Activated T-helper 1 cell treated with anti-CD3 and anti-CD28 coated beads, Interleukin-2, amount 50 U/mL, for 16 hours (primary cell): ENCODE results near the gene HOXD9.

ENCODE experiments used
- DNase-seq, 2 donors: peaks; one replicate each; pipeline ENCODE4 v3.0.0-alpha.2; 2020; ENCODE audit warnings: low read depth in 1 of 2, low spot score in 1 of 2

The HOXD9 gene

DNA sequence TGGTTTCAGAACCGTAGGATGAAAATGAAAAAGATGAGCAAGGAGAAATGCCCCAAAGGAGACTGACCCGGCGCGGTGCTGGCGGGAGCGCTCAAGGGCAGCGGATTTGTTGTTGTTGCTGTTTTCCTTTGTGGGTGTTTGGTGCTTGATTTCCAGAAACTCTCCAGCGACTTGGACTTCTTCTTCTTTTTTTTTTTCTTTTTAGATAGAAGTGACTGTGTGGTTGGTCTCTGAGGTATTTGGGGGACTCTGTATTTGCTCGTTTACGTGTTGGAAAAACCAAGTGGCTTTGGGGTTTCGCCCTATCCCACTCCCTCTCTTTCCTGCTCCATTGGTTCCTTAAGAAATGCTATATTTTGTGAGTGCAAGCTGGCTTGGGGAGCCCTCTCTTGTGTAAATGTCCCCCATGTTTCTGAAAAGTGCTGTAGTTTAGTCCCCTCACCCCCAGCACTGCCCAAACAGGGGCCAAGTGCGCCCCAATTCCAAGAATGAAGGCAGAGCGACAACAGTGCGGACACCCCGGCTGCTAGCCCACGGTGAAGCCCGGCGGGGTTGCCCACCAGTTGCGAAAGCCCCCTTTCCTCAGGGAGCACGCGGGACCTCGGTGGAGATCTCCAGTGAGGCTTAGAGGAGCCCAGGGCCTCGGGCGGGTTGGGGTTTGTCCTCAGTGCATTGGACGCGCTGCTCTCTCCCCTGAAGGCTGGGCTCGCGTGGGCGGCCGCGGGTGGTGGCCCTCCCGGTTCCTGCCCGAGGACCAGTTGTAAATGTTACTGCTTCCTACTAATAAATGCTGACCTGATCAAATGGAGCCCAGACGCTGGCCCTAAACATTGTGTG is 1.8 kb downstream of the HOXD9 start:
- DNase-seq, result no peak

DNA sequence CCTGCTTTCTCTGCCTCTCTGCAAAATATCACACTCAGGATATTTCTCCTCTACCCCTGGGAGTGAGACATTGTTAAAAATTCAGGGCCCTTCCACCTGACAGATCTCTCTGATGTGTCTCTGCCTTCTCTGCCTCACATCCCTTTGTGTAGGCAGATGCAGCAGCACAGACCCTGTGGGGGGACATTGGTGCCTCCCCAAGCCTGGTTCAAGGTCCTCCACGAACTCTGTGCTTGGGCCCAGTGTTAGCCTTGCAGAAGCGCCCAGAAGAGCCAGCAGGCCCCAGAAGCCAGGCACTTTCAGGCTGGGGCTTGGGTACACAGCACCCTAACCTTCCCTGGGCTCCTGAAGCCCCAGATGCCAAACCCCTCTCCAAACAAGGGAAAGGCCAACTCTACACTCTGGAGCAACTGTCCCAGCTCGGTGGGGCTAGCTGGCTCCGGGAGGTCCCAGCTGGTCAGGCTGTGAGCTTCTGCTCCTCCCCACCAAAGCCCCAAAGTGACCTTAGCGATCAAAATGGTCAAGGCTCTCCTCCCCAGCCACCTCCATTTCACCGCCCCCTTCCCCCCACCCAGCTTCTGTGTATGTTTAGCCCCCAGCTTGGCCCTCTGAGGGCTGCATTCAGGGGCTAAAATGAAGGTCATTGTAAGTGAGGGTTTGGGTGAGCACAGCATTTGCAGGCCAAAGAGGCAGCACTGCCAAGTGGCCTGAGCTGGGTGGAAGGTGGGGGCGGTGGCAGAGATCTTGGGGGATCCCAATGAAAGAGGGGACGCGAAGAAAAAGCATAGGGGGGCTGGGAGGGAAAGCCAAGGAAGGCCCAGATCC is 2.6 kb downstream of the HOXD9 start:
- no peak for DNase-seq

DNA sequence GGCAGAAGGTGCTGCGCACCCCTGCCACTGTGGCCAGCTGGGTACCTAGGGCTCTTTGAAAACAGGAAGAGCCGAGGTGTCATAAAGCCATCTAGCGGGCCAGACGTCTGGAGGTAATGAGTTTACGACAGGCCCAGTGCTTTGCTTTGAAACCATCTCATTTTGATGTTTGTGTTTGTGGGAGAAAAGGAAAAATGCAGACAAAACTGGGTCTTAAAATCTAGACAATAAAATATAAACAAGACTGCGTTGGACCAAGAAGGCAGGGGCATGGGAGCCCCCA is 3.2 kb downstream of the HOXD9 start:
- DNase-seq, result no peak

DNA sequence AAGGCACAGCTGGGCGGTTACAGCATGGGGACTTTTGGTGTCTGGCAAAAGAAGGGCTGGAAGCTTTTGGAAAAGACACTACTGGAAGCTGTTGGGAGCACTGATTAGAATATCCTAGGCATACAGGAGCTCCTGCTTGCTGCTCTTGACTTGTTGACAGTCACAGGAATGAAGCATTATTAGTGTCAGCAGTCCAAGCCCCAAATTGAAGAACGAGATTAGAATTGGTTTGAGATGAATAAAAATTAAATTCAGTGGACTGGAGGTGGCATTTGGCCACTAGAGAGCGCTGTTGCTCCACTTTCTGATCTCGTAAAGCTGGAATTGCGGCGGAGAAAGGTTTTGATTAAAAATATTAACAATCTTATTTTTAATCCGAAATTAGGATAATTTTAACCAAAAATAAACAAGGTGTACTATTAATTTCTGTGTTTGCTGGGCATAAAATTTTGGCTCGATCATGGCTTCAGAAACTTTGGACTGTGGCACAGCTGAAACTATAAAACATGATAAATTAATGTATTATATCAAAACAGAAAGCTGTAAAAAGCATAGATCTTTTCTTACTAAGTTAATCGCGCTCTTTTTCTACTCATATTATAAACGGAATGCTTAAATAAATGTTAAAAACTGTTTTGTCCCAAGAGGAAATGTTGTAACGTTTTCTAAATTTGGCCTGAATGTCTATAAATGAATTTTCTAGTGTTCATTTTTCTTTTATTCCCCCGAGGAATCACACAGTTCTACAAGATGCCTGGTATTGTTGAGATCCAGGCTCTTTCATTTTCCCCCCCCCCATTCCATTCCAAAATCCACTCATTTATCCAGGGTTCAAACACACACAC is 4.6 kb downstream of the HOXD9 start:
- peak; percentile 47 to 54 for DNase-seq

DNA sequence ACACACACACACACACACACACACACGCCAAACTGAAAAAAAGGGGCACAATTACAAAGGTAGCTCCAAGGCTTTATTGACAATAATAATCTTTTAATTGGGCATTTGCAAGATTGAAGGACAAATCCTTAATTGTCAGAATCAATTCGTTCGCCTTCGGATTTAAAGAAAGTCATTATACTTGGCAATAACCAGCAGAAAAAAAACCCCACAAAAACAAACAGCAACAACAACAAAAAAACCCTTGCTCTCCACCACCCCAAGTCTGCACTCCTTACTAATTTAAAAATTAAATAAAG is 5.2 kb downstream of the HOXD9 start:
- DNase-seq, result no peak

DNA sequence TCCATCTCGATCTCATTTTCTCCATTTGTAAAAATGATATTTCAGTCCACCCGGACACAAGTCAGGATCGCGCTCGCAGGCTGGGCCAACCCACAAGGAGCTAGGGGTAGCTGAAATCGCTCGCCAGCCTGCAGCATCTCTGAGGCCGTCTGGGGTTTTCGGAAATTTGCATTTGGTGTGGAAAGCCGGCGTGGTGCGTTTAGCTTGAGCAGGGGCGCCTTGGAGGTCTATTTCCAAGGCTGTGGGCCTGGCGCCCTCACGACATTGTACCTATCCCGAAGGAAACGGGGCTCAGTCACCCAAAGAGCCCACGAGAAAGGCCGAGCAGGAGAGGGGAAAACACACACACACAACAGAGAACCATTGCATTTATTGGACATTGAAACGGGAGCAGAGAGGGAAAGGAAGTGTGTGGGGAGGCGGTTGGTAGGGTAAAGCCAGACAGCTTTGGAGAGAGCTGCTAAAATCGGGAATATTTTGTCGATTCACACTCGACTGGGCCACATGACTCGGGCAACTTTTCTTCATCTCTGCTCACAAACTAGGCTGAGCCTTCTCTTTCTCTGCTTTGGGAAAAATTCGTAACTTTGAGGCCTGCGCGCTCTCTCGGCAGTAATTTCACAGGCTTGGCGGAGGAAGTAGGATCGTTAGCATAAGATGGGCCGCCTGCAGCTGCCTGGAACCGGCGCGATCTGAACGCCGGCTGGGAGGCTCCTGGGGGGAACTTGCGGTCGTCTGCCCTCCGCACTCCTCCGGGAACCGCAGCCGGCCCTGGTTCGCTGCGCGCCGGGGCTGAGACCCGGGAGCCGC is 5.9 kb downstream of the HOXD9 start:
- DNase-seq, result no peak

DNA sequence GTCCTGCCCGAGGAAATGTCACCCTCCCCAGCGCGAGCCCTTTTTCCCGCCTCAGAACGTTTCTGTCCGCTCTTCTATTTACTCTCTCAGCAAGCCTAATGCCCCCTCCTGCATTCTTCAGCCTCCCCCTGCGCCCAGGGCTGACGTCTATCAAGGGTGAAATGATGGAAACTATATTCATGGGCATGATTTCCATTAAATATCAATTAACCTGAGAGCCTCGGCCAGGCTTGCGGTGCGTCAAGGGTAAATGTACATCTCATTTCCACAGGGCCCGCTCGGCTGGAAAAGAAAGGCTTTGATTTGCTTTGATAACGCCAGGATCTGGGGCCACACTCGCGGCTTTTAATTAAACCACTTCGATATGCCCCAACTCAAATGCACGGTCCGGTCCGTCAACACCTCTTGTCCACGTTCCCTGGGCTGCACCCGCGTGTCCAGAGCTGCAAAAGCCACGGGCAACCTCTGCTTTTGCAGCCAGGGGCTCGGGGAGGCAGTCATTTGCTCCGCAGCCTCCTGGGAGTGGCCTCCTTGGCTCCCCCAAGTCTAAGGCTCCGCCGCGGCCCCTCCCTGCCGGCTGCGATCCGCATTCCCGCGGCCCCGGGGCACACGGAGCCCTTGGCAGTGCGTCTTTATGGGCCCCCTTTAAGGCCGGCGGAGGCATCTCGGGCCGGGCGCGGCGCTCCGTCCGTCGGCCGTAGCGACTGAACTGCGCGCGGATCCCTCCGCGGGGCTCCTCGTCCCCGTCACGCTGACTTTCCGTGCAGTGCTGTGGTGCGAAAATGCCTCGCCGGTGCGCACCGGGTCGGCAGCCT is 6.7 kb downstream of the HOXD9 start, which contains the start of gene HOXD8:
TSS of gene HOXD8 (plus strand) at position 724 of the 815 bp plus-strand sequence. CDS start 662 bp downstream, outside the sequence.
- DNase-seq, result no peak

DNA sequence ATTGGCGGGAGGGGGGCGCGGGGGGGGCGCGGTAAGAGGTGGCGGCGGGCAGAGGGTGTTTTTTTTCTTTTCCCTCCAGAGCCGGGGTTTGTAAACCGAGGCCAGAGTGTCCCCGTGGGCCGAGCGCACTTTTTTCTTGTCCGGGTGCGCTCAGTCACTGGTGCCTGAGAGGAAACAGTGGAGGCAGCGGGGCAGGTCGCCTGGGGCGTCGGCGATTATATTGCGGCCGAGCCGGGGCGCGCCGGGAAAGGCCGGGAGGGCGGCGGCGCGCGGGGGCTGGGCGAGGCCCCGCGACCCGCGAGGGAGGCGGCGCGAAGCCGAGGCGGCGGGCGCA is 7.3 kb downstream of the HOXD9 start:
- no peak for DNase-seq

DNA sequence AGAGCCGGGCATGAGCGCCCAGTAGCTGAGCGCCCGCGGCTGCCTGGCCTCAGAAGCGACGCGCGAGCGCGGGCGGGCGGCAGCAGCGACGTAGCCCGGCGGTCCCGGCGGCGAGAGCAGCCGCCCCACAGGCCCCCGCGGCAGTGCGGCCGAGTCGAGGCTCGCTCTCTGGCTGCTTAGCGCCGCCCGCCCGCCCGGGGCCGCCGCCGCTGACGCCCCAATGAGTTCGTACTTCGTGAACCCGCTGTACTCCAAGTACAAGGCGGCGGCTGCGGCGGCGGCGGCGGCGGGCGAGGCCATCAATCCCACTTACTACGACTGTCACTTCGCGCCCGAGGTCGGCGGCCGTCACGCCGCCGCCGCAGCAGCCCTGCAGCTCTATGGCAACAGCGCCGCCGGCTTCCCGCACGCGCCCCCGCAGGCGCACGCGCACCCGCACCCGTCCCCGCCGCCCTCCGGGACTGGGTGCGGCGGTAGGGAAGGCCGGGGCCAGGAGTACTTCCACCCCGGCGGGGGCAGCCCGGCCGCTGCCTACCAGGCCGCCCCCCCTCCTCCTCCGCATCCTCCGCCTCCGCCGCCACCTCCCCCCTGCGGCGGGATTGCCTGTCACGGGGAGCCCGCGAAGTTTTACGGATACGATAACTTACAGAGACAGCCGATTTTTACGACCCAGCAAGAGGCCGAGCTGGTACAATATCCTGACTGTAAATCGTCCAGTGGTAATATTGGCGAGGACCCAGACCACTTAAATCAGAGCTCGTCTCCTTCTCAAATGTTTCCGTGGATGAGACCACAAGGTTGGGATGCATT is 7.8 kb downstream of the HOXD9 start:
- no peak for DNase-seq

DNA sequence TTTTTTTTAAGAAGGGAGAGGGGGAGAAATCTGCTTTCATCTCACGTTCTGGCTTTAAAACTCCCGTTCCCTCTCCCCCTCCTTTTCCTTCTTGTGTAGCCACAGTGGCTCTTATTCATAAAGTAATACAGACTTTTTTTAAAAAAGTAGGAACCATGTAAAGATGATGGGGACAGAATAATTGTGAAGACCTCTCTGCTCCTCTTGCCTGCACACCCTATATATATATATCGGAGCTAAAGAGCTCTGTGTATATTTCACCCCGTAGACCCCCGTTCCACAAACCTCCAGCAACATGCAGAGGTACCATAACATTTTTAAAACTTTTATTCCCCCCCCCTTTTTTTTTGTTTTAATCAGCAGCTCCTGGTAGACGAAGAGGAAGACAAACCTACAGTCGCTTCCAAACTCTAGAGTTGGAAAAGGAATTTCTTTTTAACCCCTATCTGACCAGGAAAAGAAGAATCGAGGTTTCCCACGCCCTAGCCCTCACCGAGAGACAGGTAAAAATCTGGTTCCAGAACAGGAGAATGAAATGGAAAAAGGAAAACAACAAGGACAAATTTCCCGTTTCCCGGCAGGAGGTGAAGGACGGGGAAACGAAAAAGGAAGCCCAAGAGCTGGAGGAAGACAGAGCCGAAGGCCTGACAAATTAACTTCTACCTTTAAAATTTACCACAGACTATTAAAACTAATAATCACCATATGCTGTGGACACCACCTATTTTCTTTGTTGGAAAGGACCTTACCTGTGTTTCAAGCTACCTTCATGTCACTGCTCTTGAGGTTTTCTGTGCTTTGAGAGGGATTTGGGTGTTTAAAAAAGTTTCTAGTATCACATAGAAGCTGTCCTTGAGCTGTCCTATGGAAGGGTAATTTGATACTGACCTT is 8.7 kb downstream of the HOXD9 start:
- DNase-seq, result no peak

DNA sequence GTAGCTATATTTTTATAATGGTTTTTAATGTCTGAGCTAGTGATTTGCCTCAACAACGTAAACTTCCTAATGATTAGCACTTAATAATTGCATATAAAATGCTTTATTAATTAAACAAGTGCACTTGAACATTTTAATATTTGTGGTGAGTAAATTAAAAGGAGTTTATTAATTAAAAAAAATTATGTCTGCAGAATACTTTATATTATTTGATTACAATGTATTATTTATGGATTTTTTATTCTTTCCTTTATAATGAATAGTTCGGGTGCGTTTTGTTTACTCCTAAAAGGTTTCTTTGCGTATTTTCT is 9.3 kb downstream of the HOXD9 start:
- DNase-seq, result no peak

DNA sequence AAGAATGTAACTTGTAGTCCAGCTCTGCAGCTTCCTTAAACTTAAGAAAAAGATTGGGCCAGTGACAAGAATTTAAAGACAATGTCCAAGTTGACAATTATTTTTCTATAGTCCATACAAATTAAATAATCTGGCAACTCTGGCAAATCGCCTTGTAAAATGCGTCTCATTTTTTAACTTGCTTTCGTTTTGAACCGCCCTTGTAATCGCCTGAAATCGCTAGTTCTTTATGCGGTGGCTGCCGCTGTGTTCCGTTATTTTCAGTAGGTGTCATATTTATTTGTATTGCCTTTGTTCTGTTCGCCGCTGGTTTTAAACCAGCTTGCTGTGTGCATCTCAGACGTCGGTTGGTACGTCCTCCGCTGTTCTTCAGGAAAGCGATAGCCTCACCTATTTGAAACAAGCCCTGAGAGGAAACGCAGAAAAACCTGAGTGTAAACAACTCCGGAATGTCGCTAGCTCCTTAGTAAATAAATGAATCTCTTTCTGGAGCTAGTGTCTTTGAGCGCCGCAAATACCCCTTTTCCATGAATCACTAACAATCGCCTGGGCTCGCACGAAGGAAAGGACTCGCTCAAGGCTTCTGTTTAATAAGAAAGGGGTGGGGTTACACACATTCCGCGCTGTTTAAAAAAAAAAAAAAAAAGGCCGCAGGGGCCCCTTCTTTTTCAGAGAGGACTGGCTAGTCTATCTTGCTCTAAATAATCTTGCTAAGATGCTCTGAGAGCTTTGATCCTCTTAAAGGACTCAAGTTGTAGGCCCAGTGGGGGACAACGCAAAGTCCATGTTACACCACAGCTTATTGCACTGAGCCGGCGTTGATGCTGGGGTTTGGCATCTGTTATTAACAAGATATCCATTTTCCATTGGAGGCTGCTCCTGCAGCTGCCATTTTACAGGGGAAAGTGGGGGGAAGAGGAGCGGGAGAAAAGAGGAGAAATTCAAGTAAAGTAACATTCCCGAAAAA is 10.0 kb downstream of the HOXD9 start:
- DNase-seq, result no peak

DNA sequence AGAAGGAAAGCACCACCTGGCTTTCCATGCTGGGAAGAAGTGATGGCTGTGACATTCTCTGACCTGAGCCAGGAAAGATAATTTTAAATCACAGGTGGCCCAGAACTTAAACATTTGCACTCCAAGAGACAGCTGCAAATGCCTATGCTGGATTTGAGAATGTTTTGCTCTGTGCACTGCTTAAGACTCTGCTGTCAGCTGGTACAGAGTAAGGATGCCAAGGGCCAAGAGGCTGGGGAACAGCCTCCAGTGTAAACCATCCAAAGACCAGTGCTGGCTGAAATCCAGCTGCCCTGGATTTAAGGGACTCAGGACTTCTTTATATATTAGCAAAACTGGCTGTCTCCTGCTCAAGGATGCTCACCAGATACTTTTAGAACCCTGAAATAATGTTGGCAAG is 10.9 kb downstream of the HOXD9 start:
- DNase-seq, result no peak

DNA sequence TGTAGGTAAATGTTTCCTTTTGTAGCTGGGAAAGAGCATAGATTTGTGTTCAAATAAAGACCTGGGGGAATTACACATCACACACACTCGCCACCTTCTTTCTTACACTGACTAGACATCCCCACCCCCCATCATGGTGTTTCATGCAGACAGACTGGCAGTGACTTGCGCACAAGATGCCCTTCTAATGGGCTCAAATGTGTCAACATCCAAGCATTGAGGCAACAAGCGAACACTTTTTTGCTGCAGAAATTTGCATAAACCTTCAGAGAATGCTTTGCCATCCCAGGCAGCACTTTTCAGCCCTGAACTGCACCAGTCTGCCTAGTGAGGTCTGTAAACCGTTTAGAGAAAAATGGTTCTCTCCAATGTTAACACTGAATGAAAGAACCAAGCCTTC is 11.5 kb downstream of the HOXD9 start:
- no peak for DNase-seq

DNA sequence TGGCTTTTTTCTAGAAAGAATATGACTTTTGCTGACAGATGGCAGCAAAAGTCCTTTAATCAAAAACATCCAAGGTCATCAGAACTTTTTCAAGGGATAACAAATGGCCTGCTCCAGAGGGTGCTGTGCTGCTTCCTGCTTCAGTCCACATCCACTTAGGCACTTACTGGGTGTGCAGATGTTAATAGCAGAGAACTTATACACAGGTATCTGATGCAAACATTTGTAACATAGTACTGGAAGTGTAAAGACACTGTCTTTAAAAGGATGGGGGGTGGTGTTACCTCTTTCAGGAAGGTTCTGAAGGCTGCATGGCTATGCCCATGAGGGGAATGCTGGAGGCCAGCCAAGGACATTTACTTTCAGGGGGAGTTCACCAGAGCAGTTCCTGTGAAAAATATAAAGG is 12.5 kb downstream of the HOXD9 start:
- no peak for DNase-seq

DNA sequence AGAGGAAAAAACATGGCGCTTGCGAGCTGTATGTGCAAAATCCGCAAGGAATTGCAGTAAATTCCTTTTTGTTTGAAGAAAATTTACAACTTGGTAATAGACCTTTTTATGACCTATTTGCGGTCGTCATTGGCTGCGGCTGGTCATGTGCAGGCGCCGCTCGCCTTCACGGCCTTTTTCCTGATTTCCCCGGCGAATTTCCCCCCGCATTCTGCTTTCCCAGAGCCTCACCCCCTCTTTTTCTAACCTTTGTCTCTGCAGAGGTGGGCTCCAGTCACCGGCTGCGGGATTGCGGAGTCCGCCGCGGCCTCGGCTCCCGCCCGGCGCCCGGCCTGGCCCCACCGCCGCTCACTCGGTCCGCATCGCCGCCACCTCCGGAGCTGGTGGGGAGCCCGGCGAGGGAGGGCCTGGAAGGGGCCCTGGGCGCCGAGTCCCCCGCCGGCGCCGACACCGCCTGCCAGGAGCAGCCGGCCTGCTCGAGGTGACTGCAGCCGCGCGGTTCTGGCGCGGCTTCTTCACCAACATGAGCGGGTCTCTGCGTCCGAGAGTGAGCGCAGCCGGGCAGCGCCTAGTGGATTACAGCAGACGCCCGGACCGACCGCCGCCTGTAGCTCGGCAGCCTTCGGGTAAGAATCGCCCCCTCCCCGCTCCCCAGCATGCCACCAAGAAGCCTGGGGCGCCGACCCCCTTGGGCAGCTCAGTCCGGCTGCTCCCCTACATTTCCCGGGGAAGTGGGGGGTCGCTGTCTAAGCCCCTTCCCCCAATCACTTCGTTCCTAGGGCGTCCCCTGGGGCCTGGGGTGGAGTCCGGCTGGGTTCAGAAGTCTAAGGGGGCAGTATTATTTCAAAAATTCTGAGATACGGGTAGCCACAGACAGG is 14.1 kb downstream of the HOXD9 start:
- no peak for DNase-seq

DNA sequence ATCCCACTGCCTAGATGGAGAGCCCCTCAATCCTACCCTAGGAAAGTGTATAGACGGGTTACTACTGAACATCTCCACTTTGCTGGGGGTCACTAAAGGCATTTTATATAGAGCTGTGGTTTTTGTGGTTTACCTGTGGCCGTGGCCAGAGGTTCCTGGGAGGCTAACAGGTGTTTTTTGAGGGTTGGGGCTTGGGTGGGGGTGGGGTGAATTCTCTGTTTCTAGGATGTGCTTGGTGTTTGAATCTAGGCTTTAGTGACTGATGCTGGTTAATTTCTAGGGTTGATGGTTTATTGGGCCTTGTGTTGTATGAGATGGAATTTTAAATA is 14.7 kb downstream of the HOXD9 start:
- DNase-seq, result no peak
